ENCODE measurements around the gene SLC9A9.

Gene SLC9A9

GRCh38 chr3:143533391-143533790 is 314.9 kb downstream of the SLC9A9 start:
- Histone ChIP-seq H2AFZ (ENCODE audit: low read length) (no peak overlapping the region), H3K79me2 (ENCODE audit: low read length) (no peaks in the 10 kb centered on the region), H3K4me1 (ENCODE audit: low read length) (peaks cover 21% of the 10 kb centered on the region), H3F3A (ENCODE audit: insufficient read depth, low read length) (peaks cover 17% of the 10 kb centered on the region), H3K27me3 (replicated peaks; ENCODE audit: insufficient read depth, low read length) (peaks cover 17% of the 10 kb centered on the region; the same call in 1 of the 2 replicates), H3K9me3 (replicated peaks; ENCODE audit: insufficient read depth, low read length) (no peaks in the 10 kb centered on the region), H3K4me3 (ENCODE audit: low read length) (no peak overlapping the region), H4K20me1 (ENCODE audit: insufficient read depth, low read length) (peaks cover 10% of the 10 kb centered on the region; the same call in 1 of the 2 replicates), H3K27ac (ENCODE audit: low read length) (no peak overlapping the region), H3K9ac (ENCODE audit: low read length) (no peak overlapping the region), H3K9me2 (replicated peaks; ENCODE audit: insufficient read depth, low read length) (no peaks in the 10 kb centered on the region), H3K4me2 (ENCODE audit: low read depth, low read length) (no peak overlapping the region), H3K36me3 (replicated peaks; ENCODE audit: insufficient read depth, low read length) (no peaks in the 10 kb centered on the region)
- TF ChIP-seq EZH2phosphoT487 (IDR thresholded peaks at IDR 0.05; ENCODE audit: low read length): no peak
- no peak for TF ChIP-seq EZH2 (optimal IDR thresholded peaks at IDR 0.05; ENCODE audit: low read depth, low read length)
- no peak for TF ChIP-seq CTCF (IDR thresholded peaks at IDR 0.05; ENCODE audit: low read length)
- DNase-seq: no peak

- no peak for DNase-seq
- no peaks in the 10 kb centered on the region for H3K9me2 ChIP-seq (replicated peaks; ENCODE audit: insufficient read depth, low read length)
- no peak overlapping the region for H2AFZ ChIP-seq (ENCODE audit: low read length)
- peaks cover 11% of the 10 kb centered on the region for H3K4me1 ChIP-seq (ENCODE audit: low read length)
- no peaks in the 10 kb centered on the region for H3K36me3 ChIP-seq (replicated peaks; ENCODE audit: insufficient read depth, low read length)
- no peak overlapping the region for H3K4me3 ChIP-seq (ENCODE audit: low read length)
- TF ChIP-seq EZH2phosphoT487 (IDR thresholded peaks at IDR 0.05; ENCODE audit: low read length) (no peak), CTCF (IDR thresholded peaks at IDR 0.05; ENCODE audit: low read length) (no peak), EZH2 (optimal IDR thresholded peaks at IDR 0.05; ENCODE audit: low read depth, low read length) (no peak)
- peaks cover 7% of the 10 kb centered on the region; the same call in 1 of the 2 replicates for H4K20me1 ChIP-seq (ENCODE audit: insufficient read depth, low read length)
- H3F3A ChIP-seq (ENCODE audit: insufficient read depth, low read length): peaks cover 10% of the 10 kb centered on the region; the same call in 1 of the 2 replicates
- no peaks in the 10 kb centered on the region for H3K9me3 ChIP-seq (replicated peaks; ENCODE audit: insufficient read depth, low read length)
- no peak overlapping the region for H3K4me2 ChIP-seq (ENCODE audit: low read depth, low read length)
- H3K27ac ChIP-seq (ENCODE audit: low read length): no peak overlapping the region
- H3K9ac ChIP-seq (ENCODE audit: low read length): no peak overlapping the region
- peaks cover 9% of the 10 kb centered on the region; the same call in 1 of the 2 replicates for H3K27me3 ChIP-seq (replicated peaks; ENCODE audit: insufficient read depth, low read length)
- H3K79me2 ChIP-seq (ENCODE audit: low read length): no peaks in the 10 kb centered on the region
These were observed 316.2 kb downstream of the SLC9A9 start for GRCh38 chr3:143532091-143532490.

GRCh38 chr3:143531101-143531500 is 317.2 kb downstream of the SLC9A9 start:
- no peak overlapping the region for H3K4me3 ChIP-seq (ENCODE audit: low read length)
- H3F3A ChIP-seq (ENCODE audit: insufficient read depth, low read length): 0 out of 2 replicates have a peak, but pooled peaks cover under 1% of the 10 kb centered on the region
- no peaks in the 10 kb centered on the region for H3K36me3 ChIP-seq (replicated peaks; ENCODE audit: insufficient read depth, low read length)
- H3K4me1 ChIP-seq (ENCODE audit: low read length): peaks cover under 1% of the 10 kb centered on the region
- no peak for TF ChIP-seq EZH2 (optimal IDR thresholded peaks at IDR 0.05; ENCODE audit: low read depth, low read length)
- TF ChIP-seq EZH2phosphoT487 (IDR thresholded peaks at IDR 0.05; ENCODE audit: low read length): no peak
- no peak for TF ChIP-seq CTCF (IDR thresholded peaks at IDR 0.05; ENCODE audit: low read length)
- H3K27me3 ChIP-seq (replicated peaks; ENCODE audit: insufficient read depth, low read length): peaks cover 9% of the 10 kb centered on the region; the same call in 1 of the 2 replicates
- H3K9ac ChIP-seq (ENCODE audit: low read length): no peak overlapping the region
- H3K4me2 ChIP-seq (ENCODE audit: low read depth, low read length): no peak overlapping the region
- H4K20me1 ChIP-seq (ENCODE audit: insufficient read depth, low read length): no peaks in the 10 kb centered on the region
- DNase-seq: no peak
- H3K9me2 ChIP-seq (replicated peaks; ENCODE audit: insufficient read depth, low read length): no peaks in the 10 kb centered on the region
- no peaks in the 10 kb centered on the region for H3K9me3 ChIP-seq (replicated peaks; ENCODE audit: insufficient read depth, low read length)
- H3K27ac ChIP-seq (ENCODE audit: low read length): no peak overlapping the region
- H2AFZ ChIP-seq (ENCODE audit: low read length): no peak overlapping the region
- no peaks in the 10 kb centered on the region for H3K79me2 ChIP-seq (ENCODE audit: low read length)
